WTC11 (cell line): ENCODE results near the gene ITGAL. TPM values are rescaled to one million over a fixed set of nuclear protein-coding genes. Genes with fewer than 3 reads are reported as not detected.

Experiments used
- ATAC-seq: fragments of 200-7000 bp; cut with Tn5 transposase; 2 replicates; pipeline ENCODE4 v1.10.0; 2021; ENCODE audit warnings: mild to moderate bottlenecking, moderate library complexity
- CTCF ChIA-PET: fragments of 300-600 bp; sonication (Branson Sonifier 250); formaldehyde crosslinking; loops from one replicate; lab custom pipeline; 2021; ENCODE audit warnings: antibody characterized with exemption; lab: Charles Lee
- POLR2A ChIA-PET: fragments of 350-600 bp; sonication (Branson Sonifier 250); formaldehyde crosslinking; loops from one replicate; lab custom pipeline; 2021; ENCODE audit warnings: antibody characterized with exemption; lab: Charles Lee
- DNase-seq: peaks from one replicate; pipeline ENCODE4 v3.0.0; 2021; ENCODE audit warnings: low spot score
- H3K27ac Mint-ChIP-seq: 2 replicates; pipeline ENCODE4 v1.8.0; 2021; ENCODE audit warnings: mixed read lengths
- H3K27me3 Mint-ChIP-seq: 2 replicates; pipeline ENCODE4 v1.8.0; 2021; ENCODE audit warnings: low read depth, mild to moderate bottlenecking, moderate library complexity, mixed read lengths
- H3K36me3 Mint-ChIP-seq: 2 replicates; pipeline ENCODE4 v1.8.0; 2021; ENCODE audit warnings: mixed read lengths
- H3K4me1 Mint-ChIP-seq: 2 replicates; pipeline ENCODE4 v1.8.0; 2022; ENCODE audit warnings: mixed read lengths
- H3K4me3 Mint-ChIP-seq: 2 replicates; pipeline ENCODE4 v1.8.0; 2021; ENCODE audit warnings: mild to moderate bottlenecking, moderate library complexity, mixed read lengths
- H3K9me3 Mint-ChIP-seq: 2 replicates; pipeline ENCODE4 v1.8.0; 2021; ENCODE audit warnings: mixed read lengths
- EMX1 ChIP-seq: fragments of 250-450 bp; sonication (Bioruptor Pico); IDR thresholded peaks from 2 replicates; pipeline ENCODE4 v1.8.0; 2021; ENCODE audit warnings: mild to moderate bottlenecking
- SMAD4 ChIP-seq: sonication (generic); formaldehyde crosslinking; IDR thresholded peaks from 2 replicates; pipeline ENCODE4 v1.8.0; 2022; ENCODE audit warnings: mild to moderate bottlenecking, missing genetic modification reagents
- ZNF423 ChIP-seq: fragments of 250-450 bp; sonication (Bioruptor Pico); IDR thresholded peaks from 2 replicates; pipeline ENCODE4 v2.1.2; 2022; ENCODE audit warnings: mild to moderate bottlenecking, moderate library complexity
- total RNA-seq: library from RNA; stranded (reverse); gene quantifications from 3 replicates; pipeline ENCODE4 v1.2.3, GENCODE V29; 2021
- TF ChIP-seq, protein P1 (sequence below): sonication (generic); formaldehyde crosslinking; IDR thresholded peaks from 2 replicates; pipeline ENCODE4 v1.8.0; 2022; ENCODE audit warnings: missing genetic modification reagents
- TF ChIP-seq, protein P2 (sequence below): sonication (generic); formaldehyde crosslinking; conservative IDR thresholded peaks from 2 replicates; pipeline ENCODE4 v1.8.1; 2022; ENCODE audit warnings: mild to moderate bottlenecking, missing genetic modification reagents
- TF ChIP-seq, protein P3 (sequence below): sonication (generic); formaldehyde crosslinking; IDR thresholded peaks from 2 replicates; pipeline ENCODE4 v1.8.1; 2022; ENCODE audit warnings: low read depth, missing genetic modification reagents, borderline replicate concordance
- TF ChIP-seq, protein P4 (sequence below): fragments of 250-450 bp; sonication (Bioruptor Pico); IDR thresholded peaks from 2 replicates; pipeline ENCODE4 v2.1.2; 2022; ENCODE audit warnings: mild to moderate bottlenecking, moderate library complexity
- TF ChIP-seq, protein P5 (sequence below): sonication (generic); formaldehyde crosslinking; IDR thresholded peaks from 2 replicates; pipeline ENCODE4 v1.8.1; 2023; ENCODE audit warnings: mild to moderate bottlenecking, missing genetic modification reagents, moderate library complexity

ITGAL gene
- total RNA-seq, 1 experiment from 2014 or later, result 1.0 TPM

DNA sequence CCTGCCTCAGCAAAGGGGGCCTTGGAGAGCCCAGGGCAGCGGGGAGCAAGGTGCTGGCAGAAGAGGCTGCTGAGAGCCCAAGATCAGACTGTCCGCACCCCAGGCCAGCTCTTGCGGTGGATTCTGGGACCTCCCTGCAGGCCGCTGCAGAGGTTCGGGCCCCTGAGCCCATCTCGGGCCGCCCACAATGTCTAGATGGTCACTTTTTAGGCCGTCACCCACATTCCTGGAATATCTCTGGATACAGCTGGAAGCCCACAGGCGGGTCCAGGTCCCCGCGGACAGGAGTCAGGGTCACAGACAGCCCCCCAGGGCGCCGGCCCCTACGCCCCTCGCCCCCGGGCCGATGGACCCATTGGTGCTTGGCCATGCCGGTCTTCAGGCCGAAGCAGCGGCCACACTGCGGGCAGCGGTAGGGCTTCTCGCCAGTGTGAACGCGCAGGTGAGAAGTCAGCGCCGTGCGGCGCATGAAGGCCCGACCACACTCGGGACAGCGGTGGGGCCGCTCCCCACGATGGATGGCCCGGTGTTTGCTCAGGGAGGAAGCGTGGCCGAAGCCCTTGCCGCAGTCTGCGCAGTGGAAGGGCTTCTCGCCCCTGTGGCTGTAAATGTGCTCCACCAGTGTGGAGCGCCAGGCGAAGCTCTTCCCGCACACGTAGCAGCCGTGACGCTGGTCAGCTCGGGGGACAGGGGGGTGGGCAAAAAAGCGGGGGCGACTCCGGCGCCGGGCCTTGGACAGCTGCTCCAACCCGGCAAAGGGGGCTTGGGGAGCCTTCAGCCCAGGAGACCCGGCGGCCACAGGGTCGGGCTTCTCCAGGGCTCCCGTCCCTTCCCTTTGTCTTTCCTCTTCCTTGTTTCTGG lies 60.0 kb downstream of the ITGAL start:
- CTCF ChIA-PET, result interaction anchor here (0.6 to 4.7 kb wide), 2 partner anchors 23 to 83 kb away, joined by 3 to 30 read pairs; no protein-coding TSS in a partner anchor
- H3K4me1 Mint-ChIP-seq, result peaks cover 32% of the 10 kb centered on the region
- peak overlapping the region; percentile 84 for H3K27ac Mint-ChIP-seq
- POLR2A ChIA-PET, result no interaction called here
- no peak for ATAC-seq
- TF ChIP-seq SMAD4 (CRISPR knock-in tag), result no peak
- no peak for TF ChIP-seq ZNF423 (CRISPR knock-in tag)
- TF ChIP-seq EMX1 (CRISPR knock-in tag), result no peak
- TF ChIP-seq, protein P1, sequence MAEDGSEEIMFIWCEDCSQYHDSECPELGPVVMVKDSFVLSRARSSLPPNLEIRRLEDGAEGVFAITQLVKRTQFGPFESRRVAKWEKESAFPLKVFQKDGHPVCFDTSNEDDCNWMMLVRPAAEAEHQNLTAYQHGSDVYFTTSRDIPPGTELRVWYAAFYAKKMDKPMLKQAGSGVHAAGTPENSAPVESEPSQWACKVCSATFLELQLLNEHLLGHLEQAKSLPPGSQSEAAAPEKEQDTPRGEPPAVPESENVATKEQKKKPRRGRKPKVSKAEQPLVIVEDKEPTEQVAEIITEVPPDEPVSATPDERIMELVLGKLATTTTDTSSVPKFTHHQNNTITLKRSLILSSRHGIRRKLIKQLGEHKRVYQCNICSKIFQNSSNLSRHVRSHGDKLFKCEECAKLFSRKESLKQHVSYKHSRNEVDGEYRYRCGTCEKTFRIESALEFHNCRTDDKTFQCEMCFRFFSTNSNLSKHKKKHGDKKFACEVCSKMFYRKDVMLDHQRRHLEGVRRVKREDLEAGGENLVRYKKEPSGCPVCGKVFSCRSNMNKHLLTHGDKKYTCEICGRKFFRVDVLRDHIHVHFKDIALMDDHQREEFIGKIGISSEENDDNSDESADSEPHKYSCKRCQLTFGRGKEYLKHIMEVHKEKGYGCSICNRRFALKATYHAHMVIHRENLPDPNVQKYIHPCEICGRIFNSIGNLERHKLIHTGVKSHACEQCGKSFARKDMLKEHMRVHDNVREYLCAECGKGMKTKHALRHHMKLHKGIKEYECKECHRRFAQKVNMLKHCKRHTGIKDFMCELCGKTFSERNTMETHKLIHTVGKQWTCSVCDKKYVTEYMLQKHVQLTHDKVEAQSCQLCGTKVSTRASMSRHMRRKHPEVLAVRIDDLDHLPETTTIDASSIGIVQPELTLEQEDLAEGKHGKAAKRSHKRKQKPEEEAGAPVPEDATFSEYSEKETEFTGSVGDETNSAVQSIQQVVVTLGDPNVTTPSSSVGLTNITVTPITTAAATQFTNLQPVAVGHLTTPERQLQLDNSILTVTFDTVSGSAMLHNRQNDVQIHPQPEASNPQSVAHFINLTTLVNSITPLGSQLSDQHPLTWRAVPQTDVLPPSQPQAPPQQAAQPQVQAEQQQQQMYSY (CRISPR knock-in tag), result no peak
- TF ChIP-seq, protein P2, sequence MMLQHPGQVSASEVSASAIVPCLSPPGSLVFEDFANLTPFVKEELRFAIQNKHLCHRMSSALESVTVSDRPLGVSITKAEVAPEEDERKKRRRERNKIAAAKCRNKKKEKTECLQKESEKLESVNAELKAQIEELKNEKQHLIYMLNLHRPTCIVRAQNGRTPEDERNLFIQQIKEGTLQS (CRISPR knock-in tag), result no peak
- TF ChIP-seq, protein P3, sequence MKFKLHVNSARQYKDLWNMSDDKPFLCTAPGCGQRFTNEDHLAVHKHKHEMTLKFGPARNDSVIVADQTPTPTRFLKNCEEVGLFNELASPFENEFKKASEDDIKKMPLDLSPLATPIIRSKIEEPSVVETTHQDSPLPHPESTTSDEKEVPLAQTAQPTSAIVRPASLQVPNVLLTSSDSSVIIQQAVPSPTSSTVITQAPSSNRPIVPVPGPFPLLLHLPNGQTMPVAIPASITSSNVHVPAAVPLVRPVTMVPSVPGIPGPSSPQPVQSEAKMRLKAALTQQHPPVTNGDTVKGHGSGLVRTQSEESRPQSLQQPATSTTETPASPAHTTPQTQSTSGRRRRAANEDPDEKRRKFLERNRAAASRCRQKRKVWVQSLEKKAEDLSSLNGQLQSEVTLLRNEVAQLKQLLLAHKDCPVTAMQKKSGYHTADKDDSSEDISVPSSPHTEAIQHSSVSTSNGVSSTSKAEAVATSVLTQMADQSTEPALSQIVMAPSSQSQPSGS (CRISPR knock-in tag), result no peak
- TF ChIP-seq, protein P4, sequence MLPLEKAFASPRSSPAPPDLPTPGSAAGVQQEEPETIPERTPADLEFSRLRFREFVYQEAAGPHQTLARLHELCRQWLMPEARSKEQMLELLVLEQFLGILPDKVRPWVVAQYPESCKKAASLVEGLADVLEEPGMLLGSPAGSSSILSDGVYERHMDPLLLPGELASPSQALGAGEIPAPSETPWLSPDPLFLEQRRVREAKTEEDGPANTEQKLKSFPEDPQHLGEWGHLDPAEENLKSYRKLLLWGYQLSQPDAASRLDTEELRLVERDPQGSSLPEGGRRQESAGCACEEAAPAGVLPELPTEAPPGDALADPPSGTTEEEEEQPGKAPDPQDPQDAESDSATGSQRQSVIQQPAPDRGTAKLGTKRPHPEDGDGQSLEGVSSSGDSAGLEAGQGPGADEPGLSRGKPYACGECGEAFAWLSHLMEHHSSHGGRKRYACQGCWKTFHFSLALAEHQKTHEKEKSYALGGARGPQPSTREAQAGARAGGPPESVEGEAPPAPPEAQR (CRISPR knock-in tag), result no peak
- no peaks in the 10 kb centered on the region for H3K27me3 Mint-ChIP-seq
- no peaks in the 10 kb centered on the region for H3K9me3 Mint-ChIP-seq
- H3K4me3 Mint-ChIP-seq, result peak overlapping the region; percentile 68
- H3K36me3 Mint-ChIP-seq, result peaks cover 13% of the 10 kb centered on the region
- no peak for DNase-seq

DNA sequence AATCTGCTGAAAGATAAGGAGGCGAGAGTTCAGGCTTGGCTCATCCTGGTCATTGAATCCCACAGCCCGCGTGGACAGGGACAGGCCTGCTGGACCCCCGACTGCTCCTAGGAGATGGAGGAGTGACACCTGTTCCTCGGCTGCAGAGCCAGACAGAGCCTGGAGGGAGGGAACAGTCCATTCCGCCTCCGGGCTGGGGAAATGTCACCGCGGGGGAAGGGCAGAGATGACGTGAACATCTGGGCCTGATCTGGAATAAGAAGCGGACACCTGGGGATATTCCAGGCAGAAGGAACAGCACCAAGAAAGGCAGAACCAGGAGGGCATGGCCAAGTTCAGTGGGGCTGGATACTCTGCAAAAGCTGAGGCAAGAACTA lies 60.6 kb downstream of the ITGAL start:
- peak overlapping the region; percentile 68 for H3K4me3 Mint-ChIP-seq
- no peak for DNase-seq
- peaks cover 16% of the 10 kb centered on the region for H3K36me3 Mint-ChIP-seq
- H3K27ac Mint-ChIP-seq, result peak overlapping the region; percentile 84
- ChIA-PET POLR2A (interaction anchor here (1.0 to 3.1 kb wide), 2 partner anchors 14 to 25 kb away, joined by 3 to 42 read pairs; partner anchors contain the start of gene ZNF764), CTCF (interaction anchor here (1.5 to 4.7 kb wide), 2 partner anchors 53 to 82 kb away, joined by 3 to 30 read pairs; partner anchors contain the start of gene ZNF785)
- ATAC-seq, result no peak
- H3K27me3 Mint-ChIP-seq, result no peaks in the 10 kb centered on the region
- H3K4me1 Mint-ChIP-seq, result peaks cover 30% of the 10 kb centered on the region
- TF ChIP-seq, protein P1 (CRISPR knock-in tag), result peak; percentile 20; the same call in 1 of the 2 replicates
- TF ChIP-seq, protein P5, sequence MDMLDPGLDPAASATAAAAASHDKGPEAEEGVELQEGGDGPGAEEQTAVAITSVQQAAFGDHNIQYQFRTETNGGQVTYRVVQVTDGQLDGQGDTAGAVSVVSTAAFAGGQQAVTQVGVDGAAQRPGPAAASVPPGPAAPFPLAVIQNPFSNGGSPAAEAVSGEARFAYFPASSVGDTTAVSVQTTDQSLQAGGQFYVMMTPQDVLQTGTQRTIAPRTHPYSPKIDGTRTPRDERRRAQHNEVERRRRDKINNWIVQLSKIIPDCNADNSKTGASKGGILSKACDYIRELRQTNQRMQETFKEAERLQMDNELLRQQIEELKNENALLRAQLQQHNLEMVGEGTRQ, result no peak
- no peaks in the 10 kb centered on the region for H3K9me3 Mint-ChIP-seq
